Caco-2 (cell line): Measurements from ENCODE around the gene CDHR5. TPM values are rescaled to one million over a fixed set of nuclear protein-coding genes. Genes with fewer than 3 reads are reported as not detected.
"Not testable (repeated sequence)": the region's sequence is repeated elsewhere in the genome, so short reads cannot be mapped to it uniquely, and the experiment has no call there.

Experiments
- BruUV-seq: library from RNA; stranded (reverse); fragments of 400-500 nt; replicated peaks from 2 replicates; lab custom pipeline; 2021; lab: Mats Ljungman, UMichigan
- CTCF ChIA-PET: fragments of 300-600 bp; sonication (Branson Sonifier 250); formaldehyde crosslinking; loops from one replicate; lab custom pipeline; 2022; ENCODE audit warnings: antibody characterized with exemption; lab: Charles Lee
- POLR2A ChIA-PET: fragments of 300-600 bp; sonication (Branson Sonifier 250); formaldehyde crosslinking; loops from one replicate; lab custom pipeline; 2022; ENCODE audit warnings: antibody characterized with exemption; lab: Charles Lee
- DNase-seq, 2 experiments: peaks; one replicate each; pipeline versions ENCODE4 v3.0.0 to v3.0.0-alpha.2; 2020 to 2022
- H3K27me3 ChIP-seq: replicated peaks from 2 replicates; pipeline ENCODE4 v1.6.0; 2011; ENCODE audit warnings: low read length; ENCODE audit not compliant: control insufficient read depth, insufficient read depth
- H3K36me3 ChIP-seq: 2 replicates; pipeline ENCODE4 v1.5.1; 2011; ENCODE audit warnings: low read length; ENCODE audit not compliant: control insufficient read depth, insufficient read depth
- H3K4me1 ChIP-seq: fragments of 250-450 bp; sonication (Bioruptor Pico); 2 replicates; pipeline ENCODE4 v1.5.1; 2020; ENCODE audit warnings: mild to moderate bottlenecking
- H3K4me3 ChIP-seq: 2 replicates; pipeline ENCODE4 v1.5.1; 2011; ENCODE audit warnings: low read depth, mild to moderate bottlenecking, control low read depth, low read length
- H3K9me3 ChIP-seq: fragments of 250-450 bp; sonication (Bioruptor Pico); 2 replicates; pipeline ENCODE4 v1.5.1; 2020; ENCODE audit warnings: mild to moderate bottlenecking, moderate library complexity
- H3K27ac Mint-ChIP-seq: one replicate; pipeline ENCODE4 v1.8.0; 2022; ENCODE audit warnings: mixed read lengths; ENCODE audit not compliant: unreplicated experiment
- H3K27me3 Mint-ChIP-seq: one replicate; pipeline ENCODE4 v1.8.0; 2022; ENCODE audit warnings: mixed read lengths; ENCODE audit not compliant: insufficient read depth, unreplicated experiment
- H3K36me3 Mint-ChIP-seq: one replicate; pipeline ENCODE4 v1.8.0; 2022; ENCODE audit warnings: mild to moderate bottlenecking, mixed read lengths; ENCODE audit not compliant: insufficient read depth, unreplicated experiment
- H3K4me1 Mint-ChIP-seq: one replicate; pipeline ENCODE4 v1.8.0; 2022; ENCODE audit warnings: low read depth, mixed read lengths; ENCODE audit not compliant: unreplicated experiment
- H3K4me3 Mint-ChIP-seq: one replicate; pipeline ENCODE4 v1.8.0; 2022; ENCODE audit warnings: mild to moderate bottlenecking, moderate library complexity, mixed read lengths; ENCODE audit not compliant: unreplicated experiment
- H3K9me3 Mint-ChIP-seq: one replicate; pipeline ENCODE4 v1.8.0; 2022; ENCODE audit warnings: mixed read lengths; ENCODE audit not compliant: unreplicated experiment
- intact Hi-C: fragments of 100-400 bp; cut with micrococcal nuclease; formaldehyde crosslinking; loops from one replicate; pipeline ENCODE4 v1.10.0; 2022; ENCODE audit not compliant: unreplicated experiment
- total RNA-seq: library from RNA; stranded (reverse); gene quantifications from 2 replicates; pipeline ENCODE4 v1.2.3, GENCODE V29; 2022
- TF ChIP-seq, protein P1 (sequence below), 2 experiments: fragments of 200-600 bp in 1 of 2; IDR thresholded peaks; 1 replicate in 1 of 2; 2 replicates in 1 of 2; pipeline versions ENCODE4 v1.5.1 to v1.8.0; 2011 to 2022; ENCODE audit warnings: antibody characterized with exemption in 1 of 2, control low read depth in 1 of 2, inconsistent platforms in 1 of 2, low read depth in 1 of 2, low read length in 1 of 2, mild to moderate bottlenecking in 1 of 2, moderate library complexity in 1 of 2; ENCODE audit not compliant: insufficient read depth in 1 of 2, severe bottlenecking in 1 of 2, unreplicated experiment in 1 of 2

Gene CDHR5
- total RNA-seq, 1 experiment from 2014 or later, result 42.0 TPM

DNA sequence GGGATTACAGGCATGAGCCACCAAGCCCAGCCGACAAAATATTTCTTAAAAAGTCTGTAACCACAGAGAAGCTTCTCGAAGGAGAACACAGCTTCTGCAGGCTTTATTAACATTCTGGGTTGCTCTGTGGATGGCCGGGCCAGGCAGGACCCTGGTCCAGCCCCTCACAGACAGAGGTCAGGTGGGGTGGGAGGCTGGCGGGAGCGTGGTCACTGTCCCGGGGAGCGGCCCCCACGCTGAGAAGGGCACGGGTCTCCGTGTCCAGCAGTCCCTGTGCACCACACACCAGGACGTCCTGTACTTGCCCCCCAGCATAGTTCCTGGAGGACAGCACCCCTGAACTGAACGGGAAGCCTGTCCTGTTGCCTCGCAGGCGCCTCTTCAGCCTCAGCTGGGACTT is 31.7 kb upstream of the CDHR5 start:
- Histone ChIP-seq H3K27me3 (no peaks in the 10 kb centered on the region), H3K36me3 (peaks cover 3% of the 10 kb centered on the region), H3K4me1 (peaks cover 13% of the 10 kb centered on the region), H3K9me3 (no peaks in the 10 kb centered on the region; the same call in 1 of the 2 replicates), H3K4me3 (no peak overlapping the region)
- POLR2A ChIA-PET, result interaction anchor here (0.6 to 1.2 kb wide), 3 partner anchors 37 to 121 kb away, joined by 3 to 6 read pairs (median 5); partner anchors contain the start of gene GATD1
- Mint-ChIP-seq H3K9me3 (no peaks in the 10 kb centered on the region), H3K4me1 (peaks cover 5% of the 10 kb centered on the region), H3K27ac (no peak overlapping the region), H3K27me3 (no peaks in the 10 kb centered on the region), H3K36me3 (peaks cover 59% of the 10 kb centered on the region), H3K4me3 (no peak overlapping the region)
- no TSS peak for BruUV-seq
- no peak for DNase-seq
- CTCF ChIA-PET, result no interaction called here
- TF ChIP-seq, protein P1, sequence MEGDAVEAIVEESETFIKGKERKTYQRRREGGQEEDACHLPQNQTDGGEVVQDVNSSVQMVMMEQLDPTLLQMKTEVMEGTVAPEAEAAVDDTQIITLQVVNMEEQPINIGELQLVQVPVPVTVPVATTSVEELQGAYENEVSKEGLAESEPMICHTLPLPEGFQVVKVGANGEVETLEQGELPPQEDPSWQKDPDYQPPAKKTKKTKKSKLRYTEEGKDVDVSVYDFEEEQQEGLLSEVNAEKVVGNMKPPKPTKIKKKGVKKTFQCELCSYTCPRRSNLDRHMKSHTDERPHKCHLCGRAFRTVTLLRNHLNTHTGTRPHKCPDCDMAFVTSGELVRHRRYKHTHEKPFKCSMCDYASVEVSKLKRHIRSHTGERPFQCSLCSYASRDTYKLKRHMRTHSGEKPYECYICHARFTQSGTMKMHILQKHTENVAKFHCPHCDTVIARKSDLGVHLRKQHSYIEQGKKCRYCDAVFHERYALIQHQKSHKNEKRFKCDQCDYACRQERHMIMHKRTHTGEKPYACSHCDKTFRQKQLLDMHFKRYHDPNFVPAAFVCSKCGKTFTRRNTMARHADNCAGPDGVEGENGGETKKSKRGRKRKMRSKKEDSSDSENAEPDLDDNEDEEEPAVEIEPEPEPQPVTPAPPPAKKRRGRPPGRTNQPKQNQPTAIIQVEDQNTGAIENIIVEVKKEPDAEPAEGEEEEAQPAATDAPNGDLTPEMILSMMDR (IDR thresholded peaks at IDR 0.05; ENCODE audit: insufficient read depth in 1 of 2, low read depth in 1 of 2, low read length in 1 of 2, severe bottlenecking in 1 of 2, unreplicated experiment in 1 of 2), result no peak
- intact Hi-C loops, result no loop called here

DNA sequence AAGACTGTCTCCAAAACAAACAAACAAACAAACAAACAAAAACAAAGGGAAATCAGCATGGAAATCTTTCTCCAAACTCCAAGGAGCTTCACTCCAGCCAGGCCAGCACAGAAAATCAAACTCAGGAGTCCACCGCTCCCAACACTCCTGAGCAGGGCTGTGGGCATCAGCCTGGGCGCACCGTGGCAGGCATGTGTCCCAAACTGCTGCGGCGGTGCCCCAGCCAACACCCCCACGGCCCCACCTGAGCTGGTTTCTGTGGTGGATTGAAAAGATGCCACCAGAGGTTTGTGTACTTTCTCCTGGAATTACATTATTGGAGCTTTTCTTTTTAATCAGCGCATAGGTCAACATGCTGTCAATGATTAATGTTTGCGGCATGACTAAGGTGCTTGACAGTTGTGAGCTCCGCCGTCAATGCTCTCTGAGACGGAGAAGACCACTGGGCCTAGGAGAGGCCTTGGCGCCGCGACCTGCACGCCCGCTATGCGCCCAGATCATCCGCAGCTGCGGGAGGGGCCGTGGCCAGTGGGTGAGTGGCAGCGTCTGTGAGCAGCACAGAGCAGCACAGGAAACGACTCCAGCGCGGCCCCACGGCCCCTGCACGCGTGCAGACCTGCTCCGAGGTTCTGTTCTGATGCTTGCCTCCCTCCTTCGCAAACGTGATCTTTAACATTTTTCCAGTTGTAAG is 30.4 kb upstream of the CDHR5 start:
- H3K9me3 ChIP-seq, result no peaks in the 10 kb centered on the region; the same call in 1 of the 2 replicates
- no peak for DNase-seq
- Mint-ChIP-seq H3K36me3 (peaks cover 49% of the 10 kb centered on the region), H3K27ac (no peak overlapping the region), H3K9me3 (no peaks in the 10 kb centered on the region), H3K4me1 (peaks cover 5% of the 10 kb centered on the region), H3K27me3 (no peaks in the 10 kb centered on the region), H3K4me3 (no peak overlapping the region)
- H3K4me3 ChIP-seq, result no peak overlapping the region
- peaks cover 3% of the 10 kb centered on the region for H3K36me3 ChIP-seq
- intact Hi-C loops, result no loop called here
- TF ChIP-seq, protein P1 (IDR thresholded peaks at IDR 0.05; ENCODE audit: insufficient read depth in 1 of 2, low read depth in 1 of 2, low read length in 1 of 2, severe bottlenecking in 1 of 2, unreplicated experiment in 1 of 2), result no peak
- CTCF ChIA-PET, result no interaction called here
- H3K4me1 ChIP-seq, result peaks cover 13% of the 10 kb centered on the region
- BruUV-seq, result no TSS peak
- no peaks in the 10 kb centered on the region for H3K27me3 ChIP-seq
- POLR2A ChIA-PET, result no interaction called here

DNA sequence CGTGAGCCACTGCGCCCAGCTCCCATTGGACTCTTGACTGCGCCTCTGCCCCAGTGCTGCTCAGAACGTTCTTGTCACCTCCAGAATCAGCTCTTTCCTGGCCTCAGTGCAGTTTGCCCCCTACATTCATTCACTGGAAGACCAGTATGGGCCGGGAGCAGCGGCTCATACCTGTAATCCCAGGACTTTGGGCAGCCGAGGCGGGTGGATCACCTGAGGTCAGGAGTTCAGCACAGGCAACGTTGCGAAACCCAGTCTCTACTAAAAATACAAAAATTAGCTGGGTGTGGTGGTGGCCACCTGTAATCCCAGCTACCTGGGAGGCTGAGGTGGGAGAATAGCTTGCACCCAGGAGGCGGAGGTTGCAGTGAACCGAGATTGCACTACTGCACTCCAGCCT is 29.7 kb upstream of the CDHR5 start:
- POLR2A ChIA-PET, DNase-seq, H3K4me1 Mint-ChIP-seq, H3K9me3 Mint-ChIP-seq, H3K27ac Mint-ChIP-seq, H3K27me3 ChIP-seq, CTCF ChIA-PET, H3K36me3 ChIP-seq, BruUV-seq, H3K4me3 ChIP-seq, H3K9me3 ChIP-seq, H3K27me3 Mint-ChIP-seq, intact Hi-C loops, H3K4me3 Mint-ChIP-seq: not testable (repeated sequence)
- peaks cover 57% of the 10 kb centered on the region for H3K36me3 Mint-ChIP-seq
- peaks cover 13% of the 10 kb centered on the region for H3K4me1 ChIP-seq
